Trophoblast cell (in vitro differentiated cells and primary cell): Measurements from ENCODE around the gene CFAP97D1.

ENCODE experiments used
- DNase-seq, 2 donors: peaks; one replicate each; pipeline ENCODE4 v3.0.0-alpha.2; 2016
- H2AFZ ChIP-seq: 2 replicates; pipeline ENCODE4 v1.6.1; 2013; ENCODE audit warnings: low read length, moderate library complexity, mild to moderate bottlenecking; ENCODE audit not compliant: insufficient read depth, poor library complexity
- H2AK5ac ChIP-seq: 2 replicates; pipeline ENCODE4 v1.6.1; 2013; ENCODE audit warnings: mild to moderate bottlenecking, low read length
- H2BK120ac ChIP-seq: 2 replicates; pipeline ENCODE4 v1.6.1; 2013; ENCODE audit warnings: low read length, mild to moderate bottlenecking, moderate library complexity; ENCODE audit not compliant: insufficient read depth, poor library complexity
- H2BK12ac ChIP-seq: 2 replicates; pipeline ENCODE4 v1.6.1; 2013; ENCODE audit warnings: mild to moderate bottlenecking, low read length, moderate library complexity
- H2BK5ac ChIP-seq: 2 replicates; pipeline ENCODE4 v1.6.1; 2013; ENCODE audit warnings: low read length, low read depth, moderate library complexity, mild to moderate bottlenecking; ENCODE audit not compliant: poor library complexity
- H3K14ac ChIP-seq: 2 replicates; pipeline ENCODE4 v1.6.1; 2013; ENCODE audit warnings: mild to moderate bottlenecking, low read length
- H3K18ac ChIP-seq: 2 replicates; pipeline ENCODE4 v1.6.1; 2013; ENCODE audit warnings: mild to moderate bottlenecking, low read length
- H3K23ac ChIP-seq: 2 replicates; pipeline ENCODE4 v1.6.1; 2013; ENCODE audit warnings: low read length
- H3K27ac ChIP-seq: 2 replicates; pipeline ENCODE4 v1.5.1; 2013; ENCODE audit warnings: low read depth, mild to moderate bottlenecking, inconsistent platforms, low read length, moderate library complexity
- H3K27me3 ChIP-seq: 2 replicates; pipeline ENCODE4 v1.6.1; 2013; ENCODE audit warnings: inconsistent platforms, mild to moderate bottlenecking, low read length, moderate library complexity; ENCODE audit not compliant: insufficient read depth
- H3K36me3 ChIP-seq, 2 experiments: 1 replicate in 1 of 2; 2 replicates in 1 of 2; pipeline ENCODE4 v1.6.1; 2013; ENCODE audit warnings: low read length in 2 of 2, mild to moderate bottlenecking in 2 of 2, moderate library complexity in 1 of 2; ENCODE audit not compliant: insufficient read depth in 2 of 2, control insufficient read depth in 1 of 2
- H3K4ac ChIP-seq: 2 replicates; pipeline ENCODE4 v1.6.1; 2013; ENCODE audit warnings: low read depth, mild to moderate bottlenecking, low read length, moderate library complexity
- H3K4me1 ChIP-seq, 2 experiments: 1 replicate in 1 of 2; 2 replicates in 1 of 2; pipeline ENCODE4 v1.6.1; 2013; ENCODE audit warnings: low read length in 2 of 2, mild to moderate bottlenecking in 2 of 2, moderate library complexity in 1 of 2; ENCODE audit not compliant: insufficient read depth in 2 of 2, control insufficient read depth in 1 of 2
- H3K4me2 ChIP-seq: 2 replicates; pipeline ENCODE4 v1.6.1; 2013; ENCODE audit warnings: inconsistent platforms, mild to moderate bottlenecking, low read length, moderate library complexity
- H3K4me3 ChIP-seq: 2 replicates; pipeline ENCODE4 v1.5.1; 2013; ENCODE audit warnings: mild to moderate bottlenecking, low read depth, low read length, inconsistent platforms
- H3K79me1 ChIP-seq: one replicate; pipeline ENCODE4 v1.6.1; 2013; ENCODE audit warnings: low read length
- H3K79me2 ChIP-seq: 2 replicates; pipeline ENCODE4 v1.6.1; 2013; ENCODE audit warnings: low read length, mild to moderate bottlenecking; ENCODE audit not compliant: control insufficient read depth, insufficient read depth, poor library complexity
- H3K9ac ChIP-seq: 2 replicates; pipeline ENCODE4 v1.6.1; 2013; ENCODE audit warnings: mild to moderate bottlenecking, low read length
- H3K9me3 ChIP-seq: 2 replicates; pipeline ENCODE4 v1.6.1; 2013; ENCODE audit warnings: low read depth, mild to moderate bottlenecking, control low read depth, inconsistent platforms, low read length; ENCODE audit not compliant: insufficient read depth
- H4K12ac ChIP-seq: 2 replicates; pipeline ENCODE4 v1.6.1; 2013; ENCODE audit warnings: low read depth, mild to moderate bottlenecking, low read length, moderate library complexity
- H4K8ac ChIP-seq: 2 replicates; pipeline ENCODE4 v1.6.1; 2013; ENCODE audit warnings: low read depth, mild to moderate bottlenecking, low read length, moderate library complexity
- H4K91ac ChIP-seq: one replicate; pipeline ENCODE4 v1.6.1; 2013; ENCODE audit warnings: low read depth, mild to moderate bottlenecking, low read length, moderate library complexity
- WGBS: extraction: QIAGEN DNeasy Blood & Tissue Kit; methylation state at CpG from one replicate; pipeline ENCODE4 v1.1.7; 2013; ENCODE audit warnings: missing lambda C conversion rate; ENCODE audit not compliant: insufficient read length, insufficient coverage; ENCODE audit errors: extremely low coverage; 5-methylcytosine and 5-hydroxymethylcytosine counted together

Gene CFAP97D1

GRCh38 chr17:43767053-43767712 is 13.1 kb upstream of the CFAP97D1 start:
- Histone ChIP-seq H2BK12ac (no peak overlapping the region), H3K79me1 (no peaks in the 10 kb centered on the region), H3K4ac (no peak overlapping the region), H3K18ac (no peak overlapping the region), H3K79me2 (no peaks in the 10 kb centered on the region), H3K36me3 (peaks cover 35 to 42% of the 10 kb centered on the region in 2 experiments), H3K4me2 (no peak overlapping the region), H2BK120ac (no peak overlapping the region), H3K27ac (no peak overlapping the region), H3K9me3 (peaks cover 1% of the 10 kb centered on the region), H3K4me1 (no peaks in the 10 kb centered on the region), H4K12ac (peak overlapping the region; percentile 48), H3K14ac (no peak overlapping the region), H4K8ac (no peak overlapping the region), H2BK5ac (no peak overlapping the region), H3K27me3 (no peaks in the 10 kb centered on the region), H2AK5ac (no peak overlapping the region), H3K4me3 (no peak overlapping the region), H3K9ac (no peak overlapping the region), H4K91ac (no peak overlapping the region), H3K23ac (no peak overlapping the region), H2AFZ (no peak overlapping the region)
- no CpG with 5 or more reads among the region's 6 CpGs for WGBS
- no peak for DNase-seq

GRCh38 chr17:43767713-43768059 is 12.5 kb upstream of the CFAP97D1 start:
- H2BK120ac ChIP-seq: no peak overlapping the region
- no peak overlapping the region for H3K9ac ChIP-seq
- H2BK5ac ChIP-seq: no peak overlapping the region
- no peak overlapping the region for H2AFZ ChIP-seq
- no peaks in the 10 kb centered on the region for H3K4me1 ChIP-seq
- no peak overlapping the region for H3K4ac ChIP-seq
- no peak overlapping the region for H2BK12ac ChIP-seq
- H3K9me3 ChIP-seq: peaks cover 1% of the 10 kb centered on the region
- no peaks in the 10 kb centered on the region for H3K79me2 ChIP-seq
- no peak overlapping the region for H3K18ac ChIP-seq
- H3K27me3 ChIP-seq: no peaks in the 10 kb centered on the region
- no peak for DNase-seq
- H3K36me3 ChIP-seq: peaks cover 40 to 47% of the 10 kb centered on the region in 2 experiments
- H3K27ac ChIP-seq: no peak overlapping the region
- H4K91ac ChIP-seq: no peak overlapping the region
- H4K8ac ChIP-seq: no peak overlapping the region
- H3K14ac ChIP-seq: no peak overlapping the region
- H3K4me2 ChIP-seq: no peak overlapping the region
- WGBS: no CpG with 5 or more reads among the region's 5 CpGs
- no peak overlapping the region for H3K23ac ChIP-seq
- H3K4me3 ChIP-seq: no peak overlapping the region
- H3K79me1 ChIP-seq: no peaks in the 10 kb centered on the region
- H4K12ac ChIP-seq: no peak overlapping the region
- H2AK5ac ChIP-seq: no peak overlapping the region

GRCh38 chr17:43768382-43768781 is 11.9 kb upstream of the CFAP97D1 start:
- H2BK12ac ChIP-seq: no peak overlapping the region
- H3K4ac ChIP-seq: no peak overlapping the region
- no peak overlapping the region for H3K4me3 ChIP-seq
- no peak overlapping the region for H3K9ac ChIP-seq
- no peak overlapping the region for H4K91ac ChIP-seq
- no peaks in the 10 kb centered on the region for H3K79me2 ChIP-seq
- DNase-seq: peak; percentile 19 to 21
- no peaks in the 10 kb centered on the region for H3K27me3 ChIP-seq
- H2BK120ac ChIP-seq: no peak overlapping the region
- peaks cover 1% of the 10 kb centered on the region for H3K9me3 ChIP-seq
- no peak overlapping the region for H2AFZ ChIP-seq
- H3K36me3 ChIP-seq: peaks cover 47 to 54% of the 10 kb centered on the region in 2 experiments
- no peak overlapping the region for H3K4me2 ChIP-seq
- H3K79me1 ChIP-seq: no peaks in the 10 kb centered on the region
- no peak overlapping the region for H3K18ac ChIP-seq
- H4K12ac ChIP-seq: no peak overlapping the region
- no peak overlapping the region for H3K23ac ChIP-seq
- no peak overlapping the region for H3K14ac ChIP-seq
- no CpG with 5 or more reads among the region's 9 CpGs for WGBS
- H3K27ac ChIP-seq: no peak overlapping the region
- no peak overlapping the region for H2BK5ac ChIP-seq
- no peaks in the 10 kb centered on the region for H3K4me1 ChIP-seq
- H2AK5ac ChIP-seq: no peak overlapping the region
- H4K8ac ChIP-seq: no peak overlapping the region

- Histone ChIP-seq H3K79me1 (no peaks in the 10 kb centered on the region), H3K36me3 (peaks cover 51 to 57% of the 10 kb centered on the region in 2 experiments), H4K12ac (no peak overlapping the region), H2BK12ac (no peak overlapping the region), H3K4me3 (no peak overlapping the region), H3K9ac (no peak overlapping the region), H3K4me2 (no peak overlapping the region), H2BK5ac (no peak overlapping the region), H3K4ac (no peak overlapping the region), H3K27ac (no peak overlapping the region), H3K27me3 (no peaks in the 10 kb centered on the region), H3K79me2 (no peaks in the 10 kb centered on the region), H3K9me3 (peaks cover 1% of the 10 kb centered on the region), H3K4me1 (no peaks in the 10 kb centered on the region), H3K14ac (no peak overlapping the region), H4K8ac (no peak overlapping the region), H2AK5ac (no peak overlapping the region), H3K18ac (no peak overlapping the region), H3K23ac (no peak overlapping the region), H2AFZ (no peak overlapping the region), H4K91ac (no peak overlapping the region), H2BK120ac (no peak overlapping the region)
- DNase-seq: no peak
- no CpG with 5 or more reads among the region's 7 CpGs for WGBS
Observed at GRCh38 chr17:43768943-43769342, 11.3 kb upstream of the CFAP97D1 start.
